Measurements from ENCODE around the gene ZDHHC16. TPM values are rescaled to one million over a fixed set of nuclear protein-coding genes. Genes with fewer than 3 reads are reported as not detected.
"Not testable (repeated sequence)": the region's sequence is repeated elsewhere in the genome, so short reads cannot be mapped to it uniquely, and the experiment has no call there.

Gene ZDHHC16
- polyA plus RNA-seq (2012; ENCODE audit: low read depth, missing spikeins), result 17.7 TPM

DNA sequence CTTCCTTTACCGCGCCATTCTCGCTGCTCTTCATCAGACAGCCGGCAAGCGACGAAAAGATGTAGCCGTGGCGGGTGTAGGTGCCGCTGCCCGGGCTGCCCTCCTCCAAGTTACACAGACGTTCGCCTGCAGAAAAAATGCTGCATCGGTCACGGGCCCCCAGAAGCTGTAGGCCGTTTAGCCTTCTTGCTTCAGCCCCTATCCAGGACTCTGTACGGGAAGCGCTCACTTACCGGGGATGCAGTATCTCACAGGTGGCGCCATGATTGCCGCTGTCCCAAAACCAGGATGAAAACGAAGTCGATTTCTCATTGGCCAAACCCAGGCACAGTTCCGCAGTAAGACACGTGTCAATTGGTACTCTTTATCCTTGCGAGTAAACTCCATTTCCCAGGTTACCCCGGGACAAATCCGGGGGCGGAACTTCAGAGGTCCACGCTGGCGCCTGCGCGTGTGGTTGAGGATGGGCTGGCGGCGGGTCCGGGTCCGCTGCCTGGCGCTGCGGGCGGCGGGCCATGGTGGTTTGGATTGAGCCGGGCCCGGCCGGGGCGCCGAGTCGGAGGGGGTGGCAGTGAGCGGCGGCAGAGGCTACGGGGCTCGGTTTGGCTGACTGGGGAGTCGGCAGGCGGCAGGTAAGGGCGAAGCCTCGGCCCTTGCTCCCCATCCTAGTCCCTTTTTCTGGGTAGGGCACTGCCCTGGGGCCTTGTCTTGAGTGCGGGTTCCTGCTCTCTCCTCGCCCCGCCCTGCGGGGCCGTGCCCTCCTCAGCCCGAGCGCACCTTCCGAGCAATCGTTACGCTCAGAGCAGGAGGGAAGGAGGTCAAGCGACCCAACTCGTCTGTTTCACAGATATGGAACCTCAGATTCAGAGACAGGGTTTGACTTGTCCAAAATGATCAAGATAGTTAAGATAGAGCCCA is at the start of gene ZDHHC16, which contains the start of gene EXOSC1:
Gene ZDHHC16, plus strand, starts transcription at position 454 of the 918 bp plus-strand sequence. CDS start 5,501 bp downstream, outside the sequence.
Gene EXOSC1, minus strand, starts transcription at position 285 of the 918 bp plus-strand sequence. Its CDS starts 21 bp downstream, at position 264.
- TF ChIP-seq POLR2AphosphoS5 (IDR thresholded peaks at IDR 0.05; ENCODE audit: low read depth, low read length) (peak; percentile 80), TAF1 (IDR thresholded peaks at IDR 0.05; ENCODE audit: low read depth, low read length) (peak; percentile 90), PAX5 (IDR thresholded peaks at IDR 0.05; ENCODE audit: insufficient read depth, low read length, severe bottlenecking) (no peak), POU2F2 (IDR thresholded peaks at IDR 0.05; ENCODE audit: low read depth, low read length) (no peak; the same call in 1 of the 2 replicates), SPI1 (IDR thresholded peaks at IDR 0.05; ENCODE audit: low read depth, low read length) (peak; percentile 61), POLR2A (IDR thresholded peaks at IDR 0.05; ENCODE audit: low read depth, low read length) (peak; percentile 83)
- DNase-seq (ENCODE audit: insufficient read length, low spot score), result peak; percentile 95
- FAIRE-seq, result peak; percentile 98

DNA sequence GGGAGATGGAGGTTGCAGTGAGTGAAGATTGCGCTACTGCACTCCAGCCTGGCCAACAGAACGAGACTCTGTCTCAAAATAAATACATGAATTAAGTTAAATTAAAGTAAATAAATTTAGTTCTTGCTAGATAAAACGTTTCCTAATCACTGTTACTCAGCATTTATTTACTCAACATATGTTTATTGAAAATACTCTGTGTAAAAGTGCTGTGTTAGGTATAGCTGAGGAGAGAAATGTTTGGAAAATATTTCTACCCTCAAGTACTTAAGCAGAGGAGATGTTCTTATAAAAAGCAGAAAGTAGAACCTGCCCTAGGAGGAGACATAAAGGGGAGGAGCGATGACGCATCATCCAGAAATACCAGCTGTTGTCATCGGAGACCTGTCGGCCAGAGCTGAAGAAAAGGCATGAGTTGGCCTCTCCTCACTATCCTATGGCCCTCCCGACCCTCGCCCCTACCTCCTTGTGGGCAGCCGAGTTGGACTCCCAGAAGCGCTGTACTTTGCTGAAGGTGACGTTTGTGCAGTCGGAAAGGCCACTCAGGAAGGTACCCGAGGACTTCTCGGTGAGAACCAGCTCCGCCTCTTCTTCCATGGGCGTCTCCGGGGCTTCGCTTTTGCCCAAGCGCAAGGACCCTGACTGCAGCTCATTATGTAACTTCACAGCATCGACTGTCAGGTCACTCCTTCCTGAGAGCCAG is 46.0 kb upstream of the ZDHHC16 start:
- FAIRE-seq, result peak; percentile 35
- TF ChIP-seq SPI1 (IDR thresholded peaks at IDR 0.05; ENCODE audit: low read depth, low read length) (no peak), PAX5 (IDR thresholded peaks at IDR 0.05; ENCODE audit: insufficient read depth, low read length, severe bottlenecking) (no peak), TAF1 (IDR thresholded peaks at IDR 0.05; ENCODE audit: low read depth, low read length) (no peak; the same call in 1 of the 2 replicates), POLR2A (IDR thresholded peaks at IDR 0.05; ENCODE audit: low read depth, low read length) (no peak)
- no peak for DNase-seq (ENCODE audit: insufficient read length, low spot score)

DNA sequence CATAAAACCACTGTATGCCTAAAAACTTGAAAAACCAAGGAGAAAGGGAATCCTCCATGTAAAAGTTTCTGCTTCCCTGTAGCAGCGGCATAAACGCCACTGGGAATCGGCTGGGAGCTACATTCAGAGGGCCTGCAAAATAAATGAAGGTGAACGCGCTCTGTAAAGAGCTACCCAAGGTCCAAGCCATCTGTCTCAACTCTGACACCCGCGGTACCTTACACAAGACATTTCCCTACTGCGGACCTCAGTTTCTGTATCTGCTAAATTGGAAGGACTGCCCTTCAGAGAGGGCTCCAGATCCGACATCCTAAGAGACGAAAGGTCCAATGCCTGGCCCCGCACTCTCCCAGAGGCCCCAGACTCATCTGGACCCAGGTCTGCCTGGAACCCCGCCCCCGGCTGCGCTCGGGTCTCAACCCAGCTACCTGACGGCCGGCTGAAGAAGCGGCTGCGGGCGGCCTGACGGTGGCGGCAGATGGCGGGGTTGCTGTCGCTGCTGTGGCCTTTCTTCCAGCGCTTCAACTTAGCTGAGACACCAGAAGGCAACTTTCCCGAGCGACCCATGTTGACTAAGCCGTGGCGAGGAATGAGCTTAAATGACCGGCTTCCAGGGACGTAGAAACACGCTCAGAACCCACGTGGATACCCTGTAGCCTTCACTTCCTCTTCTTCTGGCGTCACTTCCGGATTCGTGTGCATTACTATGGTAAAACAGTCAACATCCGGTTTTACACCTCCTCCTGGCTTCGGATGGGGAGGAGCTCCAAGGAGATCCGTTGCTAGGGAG is 45.1 kb upstream of the ZDHHC16 start, which contains the start of gene RRP12:
Gene RRP12, minus strand, starts transcription at position 676 of the 790 bp plus-strand sequence. Its CDS starts 109 bp downstream, at position 567.
- FAIRE-seq (peak; percentile 96), DNase-seq (ENCODE audit: insufficient read length, low spot score) (peak; percentile 92)
- TF ChIP-seq POLR2A (IDR thresholded peaks at IDR 0.05; ENCODE audit: low read depth, low read length), result peak; percentile 87
- TF ChIP-seq PAX5 (IDR thresholded peaks at IDR 0.05; ENCODE audit: insufficient read depth, low read length, severe bottlenecking), result no peak
- peak; percentile 72 for TF ChIP-seq POLR2AphosphoS5 (IDR thresholded peaks at IDR 0.05; ENCODE audit: low read depth, low read length)
- TF ChIP-seq SPI1 (IDR thresholded peaks at IDR 0.05; ENCODE audit: low read depth, low read length), result peak; percentile 92
- TF ChIP-seq POU2F2 (IDR thresholded peaks at IDR 0.05; ENCODE audit: low read depth, low read length), result 0 out of 2 replicates have a peak, but pooled peaks have one; percentile 16
- peak; percentile 91 for TF ChIP-seq TAF1 (IDR thresholded peaks at IDR 0.05; ENCODE audit: low read depth, low read length)

DNA sequence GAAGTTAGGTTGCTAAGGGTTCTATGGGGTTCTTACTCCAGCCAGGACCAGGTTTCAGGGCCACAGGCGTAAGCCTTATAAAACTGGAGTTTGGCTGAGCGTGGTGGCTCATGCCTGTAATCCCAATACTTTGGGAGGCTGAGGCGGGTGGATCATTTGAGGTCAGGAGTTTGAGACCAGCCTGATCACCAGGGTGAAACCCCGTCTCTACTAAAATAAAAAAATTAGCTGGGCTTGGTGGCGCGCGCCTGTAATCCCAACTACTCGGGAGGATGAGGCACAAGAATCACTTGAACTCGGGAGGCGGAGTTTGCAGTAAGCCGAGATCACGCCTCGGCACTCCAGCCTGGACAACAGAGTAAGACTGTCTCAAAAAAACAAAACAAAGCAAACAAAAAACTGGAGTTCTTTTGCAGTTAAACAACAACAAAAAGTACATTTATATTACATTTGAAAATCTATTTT is 44.5 kb upstream of the ZDHHC16 start:
- no peak for DNase-seq (ENCODE audit: insufficient read length, low spot score)
- TF ChIP-seq PAX5 (IDR thresholded peaks at IDR 0.05; ENCODE audit: insufficient read depth, low read length, severe bottlenecking), result no peak
- no peak for TF ChIP-seq SPI1 (IDR thresholded peaks at IDR 0.05; ENCODE audit: low read depth, low read length)
- no peak for TF ChIP-seq POLR2AphosphoS5 (IDR thresholded peaks at IDR 0.05; ENCODE audit: low read depth, low read length)
- TF ChIP-seq POLR2A (IDR thresholded peaks at IDR 0.05; ENCODE audit: low read depth, low read length), result no peak
- no peak for FAIRE-seq

DNA sequence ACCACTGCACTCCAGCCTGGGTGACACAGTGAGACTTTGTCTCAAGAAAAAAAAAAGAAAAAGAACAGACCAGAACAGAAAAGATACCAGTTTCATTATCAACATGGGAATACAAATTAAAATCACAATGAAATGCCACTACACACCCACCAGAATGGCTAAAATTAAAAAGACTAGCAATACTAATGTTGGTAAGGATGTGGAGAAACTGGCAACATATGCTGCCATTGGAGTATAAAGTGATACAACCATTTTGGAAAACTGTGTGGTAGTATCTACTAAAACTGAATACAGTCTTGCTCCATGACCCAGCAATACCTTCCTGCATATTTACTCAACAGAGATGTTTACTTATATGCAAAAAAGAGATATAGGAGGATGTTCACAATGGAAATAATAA is 41.9 kb upstream of the ZDHHC16 start:
- TF ChIP-seq SPI1 (IDR thresholded peaks at IDR 0.05; ENCODE audit: low read depth, low read length) (no peak), POU2F2 (IDR thresholded peaks at IDR 0.05; ENCODE audit: low read depth, low read length) (no peak)
- no peak for DNase-seq (ENCODE audit: insufficient read length, low spot score)
- FAIRE-seq, result no peak

DNA sequence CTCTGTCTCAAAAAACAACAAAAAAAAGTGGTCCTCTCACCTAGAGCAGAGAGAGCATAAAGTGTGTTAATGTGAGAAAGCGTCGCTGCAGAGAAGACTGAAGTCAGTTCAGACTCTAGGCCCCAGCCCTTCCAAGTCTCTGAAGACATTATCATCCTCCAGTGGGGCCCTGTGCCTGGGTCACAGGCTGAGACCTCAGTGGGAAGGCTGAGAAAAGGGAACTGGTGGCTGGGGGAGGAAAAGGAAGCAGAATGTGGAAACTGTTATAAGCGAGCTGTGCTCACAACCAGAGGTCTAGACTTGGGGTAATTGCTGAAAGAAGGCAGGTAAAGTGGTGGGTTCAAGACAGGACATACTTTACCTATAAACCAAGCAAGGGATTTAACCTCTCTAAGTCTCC is 39.9 kb upstream of the ZDHHC16 start:
- DNase-seq (ENCODE audit: insufficient read length, low spot score), result no peak
- no peak for TF ChIP-seq POU2F2 (IDR thresholded peaks at IDR 0.05; ENCODE audit: low read depth, low read length)
- 0 out of 2 replicates have a peak, but pooled peaks have one; percentile 10 for TF ChIP-seq SPI1 (IDR thresholded peaks at IDR 0.05; ENCODE audit: low read depth, low read length)
- FAIRE-seq, result no peak

DNA sequence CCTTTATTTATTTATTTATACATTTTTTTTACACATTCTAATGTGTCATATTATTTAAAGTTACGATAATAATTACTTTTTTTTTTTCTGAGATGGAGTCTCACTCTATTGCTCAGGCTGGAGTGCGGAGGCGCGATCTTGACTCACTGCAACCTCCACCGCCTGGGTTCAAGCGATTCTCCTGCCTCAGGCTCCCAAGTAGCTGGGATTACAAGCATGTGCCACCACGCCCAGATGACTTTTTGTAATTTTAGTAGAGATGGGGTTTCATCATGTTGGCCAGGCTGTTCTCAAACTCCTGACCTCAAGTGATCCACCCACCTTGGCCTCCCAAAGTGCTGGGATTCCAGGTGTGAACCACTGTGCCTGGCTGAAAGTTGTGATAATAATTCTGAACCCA is 39.5 kb upstream of the ZDHHC16 start:
- DNase-seq (ENCODE audit: insufficient read length, low spot score); FAIRE-seq: not testable (repeated sequence)

DNA sequence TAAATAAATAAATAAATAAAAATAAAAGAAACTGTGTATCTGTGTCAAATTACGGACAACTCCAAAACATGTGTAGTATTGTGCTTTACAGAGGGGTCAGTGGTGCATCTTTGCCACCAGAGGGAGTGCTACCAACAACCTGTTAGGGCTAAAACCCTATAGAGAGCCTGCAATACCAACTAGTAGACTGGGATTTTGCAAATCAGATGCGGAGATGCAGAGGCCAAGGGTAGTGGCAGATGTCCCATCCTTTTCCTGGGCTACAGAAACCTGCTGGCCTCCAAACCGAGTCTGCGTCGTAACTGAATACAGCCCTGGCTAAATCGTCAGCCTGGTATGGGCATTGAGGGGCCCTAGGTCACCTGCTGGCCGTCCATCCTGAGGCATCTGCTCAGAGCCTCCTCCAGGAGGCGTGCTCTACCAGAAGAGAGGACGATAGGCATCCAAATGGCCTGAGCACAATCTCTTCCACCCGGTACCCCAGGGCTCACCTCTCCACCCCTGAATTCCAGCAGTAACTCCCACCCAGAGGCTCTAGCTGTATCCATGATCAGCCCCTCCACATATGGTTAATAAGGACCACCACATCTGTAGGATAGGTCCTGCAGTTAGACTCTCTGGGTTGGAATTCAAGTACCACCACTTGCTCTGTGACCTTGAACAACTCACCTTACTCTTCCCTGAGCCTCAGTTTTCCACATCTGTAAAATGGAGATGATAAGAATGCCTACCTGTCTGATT is 38.6 kb upstream of the ZDHHC16 start:
- no peak for TF ChIP-seq PAX5 (IDR thresholded peaks at IDR 0.05; ENCODE audit: insufficient read depth, low read length, severe bottlenecking)
- TF ChIP-seq POLR2AphosphoS5 (IDR thresholded peaks at IDR 0.05; ENCODE audit: low read depth, low read length), result no peak
- TF ChIP-seq SPI1 (IDR thresholded peaks at IDR 0.05; ENCODE audit: low read depth, low read length), result no peak
- TF ChIP-seq POU2F2 (IDR thresholded peaks at IDR 0.05; ENCODE audit: low read depth, low read length), result no peak
- TF ChIP-seq POLR2A (IDR thresholded peaks at IDR 0.05; ENCODE audit: low read depth, low read length), result no peak
- no peak for TF ChIP-seq TAF1 (IDR thresholded peaks at IDR 0.05; ENCODE audit: low read depth, low read length)
- DNase-seq (ENCODE audit: insufficient read length, low spot score), result peak; percentile 49
- FAIRE-seq, result peak; percentile 85

DNA sequence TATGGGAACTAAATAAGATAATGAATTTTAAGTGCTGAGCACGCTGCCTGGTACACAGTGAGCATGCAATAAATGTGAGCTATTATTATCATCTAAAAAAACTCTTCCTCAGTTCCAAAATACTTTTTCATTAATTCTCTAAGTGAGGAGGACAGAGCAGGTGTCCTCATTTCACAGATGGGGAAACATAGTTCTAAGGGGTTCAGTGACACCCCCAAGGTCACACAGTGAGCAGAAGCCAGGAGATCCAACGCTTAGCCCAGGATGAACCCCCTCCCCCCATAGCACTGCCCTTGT is 38.1 kb upstream of the ZDHHC16 start:
- FAIRE-seq (no peak), DNase-seq (ENCODE audit: insufficient read length, low spot score) (no peak)
- TF ChIP-seq POLR2A (IDR thresholded peaks at IDR 0.05; ENCODE audit: low read depth, low read length) (no peak), POU2F2 (IDR thresholded peaks at IDR 0.05; ENCODE audit: low read depth, low read length) (no peak), POLR2AphosphoS5 (IDR thresholded peaks at IDR 0.05; ENCODE audit: low read depth, low read length) (no peak), TAF1 (IDR thresholded peaks at IDR 0.05; ENCODE audit: low read depth, low read length) (no peak), PAX5 (IDR thresholded peaks at IDR 0.05; ENCODE audit: insufficient read depth, low read length, severe bottlenecking) (no peak), SPI1 (IDR thresholded peaks at IDR 0.05; ENCODE audit: low read depth, low read length) (no peak)
